ENCODE measurements around the gene SERPINB7.

Gene SERPINB7

DNA sequence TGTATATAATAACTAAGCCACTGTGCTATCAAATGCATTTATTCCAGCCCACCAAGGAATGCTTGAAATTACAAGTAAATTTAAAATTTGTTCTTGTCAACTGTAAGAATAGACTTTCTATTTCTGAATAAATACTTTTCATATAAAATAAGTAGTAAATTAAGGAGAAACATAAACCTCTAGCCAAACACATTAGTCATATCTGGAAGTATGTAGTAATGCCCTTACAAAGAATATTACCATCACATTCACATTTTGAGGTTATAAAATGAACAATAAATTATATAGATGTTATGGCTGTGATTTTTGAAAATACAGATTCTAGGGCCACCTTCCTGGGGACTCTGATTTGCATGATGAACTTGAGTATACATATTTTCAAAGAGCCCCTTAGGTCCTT lies 54.7 kb downstream of the SERPINB7 start:
- Histone ChIP-seq H3K27me3 (ENCODE audit: control insufficient read depth in 1 of 2, insufficient read depth in 1 of 2, low read length in 2 of 2) (no peaks in the 10 kb centered on the region), H3K18ac (ENCODE audit: low read depth in 1 of 2, low read length in 2 of 2) (no peak overlapping the region), H3K4me1 (ENCODE audit: control insufficient read depth, insufficient read depth, low read depth, low read length) (peaks cover 3% of the 10 kb centered on the region), H3K9ac (ENCODE audit: low read length) (no peak overlapping the region), H3K36me3 (ENCODE audit: control insufficient read depth in 1 of 2, insufficient read depth in 2 of 2, low read depth in 1 of 2, low read length in 2 of 2) (no peaks in the 10 kb centered on the region), H3K4me3 (ENCODE audit: insufficient read depth in 1 of 2, low read depth in 1 of 2, low read length in 2 of 2) (no peak overlapping the region), H3K9me3 (ENCODE audit: control insufficient read depth, low read length) (no peaks in the 10 kb centered on the region), H2BK120ac (ENCODE audit: low read depth, low read length) (no peak overlapping the region), H2BK12ac (ENCODE audit: low read length in 2 of 2) (no peak overlapping the region), H2AFZ (ENCODE audit: low read depth, low read length) (no peak overlapping the region), H3K79me1 (replicated peaks; ENCODE audit: low read length, poor library complexity, severe bottlenecking) (no peaks in the 10 kb centered on the region), H3K4ac (ENCODE audit: low read depth in 1 of 2, low read length in 2 of 2) (no peak overlapping the region), H2AK5ac (ENCODE audit: low read length, severe bottlenecking) (no peak overlapping the region), H4K91ac (ENCODE audit: low read length) (no peak overlapping the region), H2BK5ac (ENCODE audit: low read depth, low read length, poor library complexity, severe bottlenecking) (no peak overlapping the region), H3K23ac (ENCODE audit: low read length in 2 of 2) (no peak overlapping the region), H3K27ac (ENCODE audit: low read length, poor library complexity, severe bottlenecking) (no peak overlapping the region), H2BK15ac (ENCODE audit: low read depth, poor library complexity, severe bottlenecking) (no peak overlapping the region), H3K14ac (ENCODE audit: low read length in 2 of 2) (peak overlapping the region in 1 of 2 experiments; percentile 92), H4K8ac (ENCODE audit: low read length) (no peak overlapping the region), H3K4me2 (ENCODE audit: low read length, poor library complexity, severe bottlenecking) (no peak overlapping the region)
- no peak for DNase-seq

- H3K4me2 ChIP-seq (ENCODE audit: low read length, poor library complexity, severe bottlenecking), result no peak overlapping the region
- no peak overlapping the region for H2AK5ac ChIP-seq (ENCODE audit: low read length, severe bottlenecking)
- H3K4me1 ChIP-seq (ENCODE audit: control insufficient read depth, insufficient read depth, low read depth, low read length), result peaks cover 3% of the 10 kb centered on the region
- H2BK120ac ChIP-seq (ENCODE audit: low read depth, low read length), result no peak overlapping the region
- no peak overlapping the region for H3K18ac ChIP-seq (ENCODE audit: low read depth in 1 of 2, low read length in 2 of 2)
- H3K79me1 ChIP-seq (replicated peaks; ENCODE audit: low read length, poor library complexity, severe bottlenecking), result no peaks in the 10 kb centered on the region
- 58% methylated on average over 6 of the region's 6 CpGs for WGBS
- H3K4ac ChIP-seq (ENCODE audit: low read depth in 1 of 2, low read length in 2 of 2), result no peak overlapping the region
- no peak overlapping the region for H3K23ac ChIP-seq (ENCODE audit: low read length in 2 of 2)
- no peak overlapping the region for H3K27ac ChIP-seq (ENCODE audit: low read length, poor library complexity, severe bottlenecking)
- H3K14ac ChIP-seq (ENCODE audit: low read length in 2 of 2), result no peak overlapping the region
- H3K9ac ChIP-seq (ENCODE audit: low read length), result no peak overlapping the region
- no peak overlapping the region for H2AFZ ChIP-seq (ENCODE audit: low read depth, low read length)
- no peak overlapping the region for H2BK12ac ChIP-seq (ENCODE audit: low read length in 2 of 2)
- H3K36me3 ChIP-seq (ENCODE audit: control insufficient read depth in 1 of 2, insufficient read depth in 2 of 2, low read depth in 1 of 2, low read length in 2 of 2), result no peaks in the 10 kb centered on the region
- no peak overlapping the region for H4K8ac ChIP-seq (ENCODE audit: low read length)
- H2BK15ac ChIP-seq (ENCODE audit: low read depth, poor library complexity, severe bottlenecking), result no peak overlapping the region
- H3K4me3 ChIP-seq (ENCODE audit: insufficient read depth in 1 of 2, low read depth in 1 of 2, low read length in 2 of 2), result no peak overlapping the region
- DNase-seq, result peak; percentile 67
- no peak overlapping the region for H4K91ac ChIP-seq (ENCODE audit: low read length)
- no peak overlapping the region for H2BK5ac ChIP-seq (ENCODE audit: low read depth, low read length, poor library complexity, severe bottlenecking)
- H3K27me3 ChIP-seq (ENCODE audit: control insufficient read depth in 1 of 2, insufficient read depth in 1 of 2, low read length in 2 of 2), result no peaks in the 10 kb centered on the region
- no peaks in the 10 kb centered on the region for H3K9me3 ChIP-seq (ENCODE audit: control insufficient read depth, low read length)
These were observed 56.0 kb downstream of the SERPINB7 start for GRCh38 chr18:63831080-63831788.

- Histone ChIP-seq H4K91ac (ENCODE audit: low read length) (no peak overlapping the region), H2AFZ (ENCODE audit: low read depth, low read length) (no peak overlapping the region), H3K9ac (ENCODE audit: low read length) (no peak overlapping the region), H3K18ac (ENCODE audit: low read depth in 1 of 2, low read length in 2 of 2) (no peak overlapping the region), H3K4me2 (ENCODE audit: low read length, poor library complexity, severe bottlenecking) (no peak overlapping the region), H3K79me1 (replicated peaks; ENCODE audit: low read length, poor library complexity, severe bottlenecking) (no peaks in the 10 kb centered on the region), H2BK5ac (ENCODE audit: low read depth, low read length, poor library complexity, severe bottlenecking) (no peak overlapping the region), H3K27me3 (ENCODE audit: control insufficient read depth in 1 of 2, insufficient read depth in 1 of 2, low read length in 2 of 2) (no peaks in the 10 kb centered on the region), H3K9me3 (ENCODE audit: control insufficient read depth, low read length) (no peaks in the 10 kb centered on the region), H3K27ac (ENCODE audit: low read length, poor library complexity, severe bottlenecking) (no peak overlapping the region), H3K4me3 (ENCODE audit: insufficient read depth in 1 of 2, low read depth in 1 of 2, low read length in 2 of 2) (no peak overlapping the region), H3K4me1 (ENCODE audit: control insufficient read depth, insufficient read depth, low read depth, low read length) (peaks cover 3% of the 10 kb centered on the region), H3K4ac (ENCODE audit: low read depth in 1 of 2, low read length in 2 of 2) (no peak overlapping the region), H2BK12ac (ENCODE audit: low read length in 2 of 2) (no peak overlapping the region), H3K23ac (ENCODE audit: low read length in 2 of 2) (no peak overlapping the region), H2AK5ac (ENCODE audit: low read length, severe bottlenecking) (no peak overlapping the region), H3K14ac (ENCODE audit: low read length in 2 of 2) (no peak overlapping the region), H3K36me3 (ENCODE audit: control insufficient read depth in 1 of 2, insufficient read depth in 2 of 2, low read depth in 1 of 2, low read length in 2 of 2) (no peaks in the 10 kb centered on the region), H2BK120ac (ENCODE audit: low read depth, low read length) (no peak overlapping the region), H2BK15ac (ENCODE audit: low read depth, poor library complexity, severe bottlenecking) (no peak overlapping the region), H4K8ac (ENCODE audit: low read length) (no peak overlapping the region)
- no peak for DNase-seq
- 81% methylated on average over 1 of the region's 1 CpG for WGBS
These were observed 57.3 kb downstream of the SERPINB7 start for GRCh38 chr18:63832470-63832869.

DNA sequence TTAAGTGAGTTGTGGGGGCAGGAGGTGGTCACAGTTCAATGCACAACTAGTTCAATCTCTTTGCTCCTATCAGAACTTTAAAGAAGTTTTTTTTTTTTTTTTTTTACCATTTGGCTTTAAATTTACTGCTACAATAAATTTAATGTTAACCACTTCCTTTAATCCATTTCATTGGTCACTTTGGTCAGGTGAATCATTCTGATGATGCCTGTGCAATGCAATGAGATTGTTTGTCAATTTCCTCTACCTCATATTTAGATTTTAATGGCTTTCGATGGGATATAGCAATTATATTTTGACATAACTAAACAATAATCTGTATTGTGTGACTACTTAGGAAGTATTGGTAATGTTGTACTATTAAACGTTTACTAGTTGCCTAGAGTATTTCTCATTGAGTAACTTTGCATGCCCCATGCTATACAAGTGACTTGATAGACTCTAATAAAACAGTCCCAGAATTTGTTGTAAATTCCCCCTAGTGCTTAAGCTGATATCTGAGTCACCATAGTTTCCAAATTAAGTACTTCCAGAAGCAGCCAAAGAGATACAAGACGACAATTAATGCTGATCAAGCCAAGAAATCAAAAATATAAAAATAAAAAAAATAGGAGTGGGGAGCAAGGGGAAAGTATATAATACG lies 59.4 kb downstream of the SERPINB7 start:
- Histone ChIP-seq H3K23ac (ENCODE audit: low read length in 2 of 2) (no peak overlapping the region), H3K4me3 (ENCODE audit: insufficient read depth in 1 of 2, low read depth in 1 of 2, low read length in 2 of 2) (no peak overlapping the region), H2AK5ac (ENCODE audit: low read length, severe bottlenecking) (no peak overlapping the region), H4K91ac (ENCODE audit: low read length) (no peak overlapping the region), H3K4me1 (ENCODE audit: control insufficient read depth, insufficient read depth, low read depth, low read length) (peaks cover 3% of the 10 kb centered on the region), H2BK5ac (ENCODE audit: low read depth, low read length, poor library complexity, severe bottlenecking) (no peak overlapping the region), H3K18ac (ENCODE audit: low read depth in 1 of 2, low read length in 2 of 2) (no peak overlapping the region), H2BK120ac (ENCODE audit: low read depth, low read length) (no peak overlapping the region), H2AFZ (ENCODE audit: low read depth, low read length) (no peak overlapping the region), H3K27me3 (ENCODE audit: control insufficient read depth in 1 of 2, insufficient read depth in 1 of 2, low read length in 2 of 2) (no peaks in the 10 kb centered on the region), H2BK12ac (ENCODE audit: low read length in 2 of 2) (no peak overlapping the region), H3K14ac (ENCODE audit: low read length in 2 of 2) (no peak overlapping the region), H3K79me1 (replicated peaks; ENCODE audit: low read length, poor library complexity, severe bottlenecking) (no peaks in the 10 kb centered on the region), H3K9ac (ENCODE audit: low read length) (no peak overlapping the region), H3K4ac (ENCODE audit: low read depth in 1 of 2, low read length in 2 of 2) (no peak overlapping the region), H3K9me3 (ENCODE audit: control insufficient read depth, low read length) (no peaks in the 10 kb centered on the region), H2BK15ac (ENCODE audit: low read depth, poor library complexity, severe bottlenecking) (no peak overlapping the region), H3K4me2 (ENCODE audit: low read length, poor library complexity, severe bottlenecking) (no peak overlapping the region), H4K8ac (ENCODE audit: low read length) (no peak overlapping the region), H3K27ac (ENCODE audit: low read length, poor library complexity, severe bottlenecking) (no peak overlapping the region), H3K36me3 (ENCODE audit: control insufficient read depth in 1 of 2, insufficient read depth in 2 of 2, low read depth in 1 of 2, low read length in 2 of 2) (no peaks in the 10 kb centered on the region)
- no peak for DNase-seq
- WGBS, result 60% methylated on average over 1 of the region's 4 CpGs
